MCF 10A (cell line): ENCODE results near the gene NELL2. TPM values are rescaled to one million over a fixed set of nuclear protein-coding genes. Genes with fewer than 3 reads are reported as not detected.

ENCODE experiments used
- BruUV-seq: library from RNA; stranded (reverse); fragments of 400-500 nt; replicated peaks from 2 replicates; lab custom pipeline; 2021; lab: Mats Ljungman, UMichigan
- CTCF ChIA-PET: fragments of 300-600 bp; sonication (Branson Sonifier 250); formaldehyde crosslinking; extraction: SDS; loops from one replicate; lab custom pipeline; 2021; ENCODE audit warnings: antibody characterized with exemption, inconsistent platforms; lab: Yijun Ruan, JAX
- POLR2A ChIA-PET: fragments of 300-600, 350-650 bp; sonication (Branson Sonifier 250); formaldehyde crosslinking; extraction: SDS; loops from one replicate; lab custom pipeline; 2020; ENCODE audit warnings: antibody characterized with exemption, inconsistent platforms; lab: Yijun Ruan, JAX
- DNase-seq: peaks from one replicate; pipeline ENCODE4 v3.0.0-alpha.2; 2018; ENCODE audit not compliant: unreplicated experiment
- H3K27ac Mint-ChIP-seq: one replicate; pipeline ENCODE4 v1.8.0; 2022; ENCODE audit warnings: mild to moderate bottlenecking, low read depth, mixed read lengths; ENCODE audit not compliant: unreplicated experiment
- H3K27me3 Mint-ChIP-seq: one replicate; pipeline ENCODE4 v1.8.0; 2022; ENCODE audit warnings: mixed read lengths; ENCODE audit not compliant: insufficient read depth, unreplicated experiment
- H3K36me3 Mint-ChIP-seq: one replicate; pipeline ENCODE4 v1.8.0; 2022; ENCODE audit warnings: mild to moderate bottlenecking, moderate library complexity, mixed read lengths; ENCODE audit not compliant: insufficient read depth, unreplicated experiment
- H3K4me1 Mint-ChIP-seq: one replicate; pipeline ENCODE4 v1.8.0; 2022; ENCODE audit warnings: mixed read lengths; ENCODE audit not compliant: insufficient read depth, unreplicated experiment
- H3K4me3 Mint-ChIP-seq: one replicate; pipeline ENCODE4 v1.8.0; 2022; ENCODE audit warnings: mild to moderate bottlenecking, moderate library complexity, mixed read lengths; ENCODE audit not compliant: unreplicated experiment
- H3K9me3 Mint-ChIP-seq: one replicate; pipeline ENCODE4 v1.8.0; 2022; ENCODE audit warnings: mixed read lengths; ENCODE audit not compliant: unreplicated experiment
- CTCF ChIP-seq: fragments of 200-600 bp; IDR thresholded peaks from one replicate; pipeline ENCODE4 v1.8.0; 2022; ENCODE audit warnings: antibody characterized with exemption, mild to moderate bottlenecking; ENCODE audit not compliant: unreplicated experiment
- intact Hi-C: fragments of 100-400 bp; cut with micrococcal nuclease; formaldehyde crosslinking; loops from 2 replicates; pipeline ENCODE4 v1.14.1; 2022
- total RNA-seq: library from RNA; stranded (reverse); gene quantifications from 2 replicates; pipeline ENCODE4 v1.2.3, GENCODE V29; 2022

NELL2 gene
- total RNA-seq, 1 experiment from 2014 or later, result not detected

- CTCF ChIA-PET, result no interaction called here
- Mint-ChIP-seq H3K9me3 (peaks cover 8% of the 10 kb centered on the region), H3K36me3 (no peaks in the 10 kb centered on the region), H3K27me3 (no peaks in the 10 kb centered on the region), H3K27ac (no peak overlapping the region), H3K4me1 (no peaks in the 10 kb centered on the region), H3K4me3 (no peak overlapping the region)
- TF ChIP-seq CTCF, result no peak
- no peak for DNase-seq
- intact Hi-C loops, result no loop called here
- BruUV-seq, result no TSS peak
- POLR2A ChIA-PET, result no interaction called here
Measured at GRCh38 chr12:44738051-44738450, 138.1 kb downstream of the NELL2 start.

GRCh38 chr12:44728566-44728965 lies 147.5 kb downstream of the NELL2 start:
- H3K4me3 Mint-ChIP-seq, result no peak overlapping the region
- DNase-seq, result no peak
- CTCF ChIA-PET, result interaction anchor here (0.6 kb wide), 1 partner anchor 47 kb away, joined by 3 read pairs; no protein-coding TSS in a partner anchor
- H3K36me3 Mint-ChIP-seq, result no peaks in the 10 kb centered on the region
- no peak for TF ChIP-seq CTCF
- no peaks in the 10 kb centered on the region for H3K4me1 Mint-ChIP-seq
- POLR2A ChIA-PET, result no interaction called here
- H3K27me3 Mint-ChIP-seq, result no peaks in the 10 kb centered on the region
- no peak overlapping the region for H3K27ac Mint-ChIP-seq
- BruUV-seq, result no TSS peak
- intact Hi-C loops, result no loop called here
- H3K9me3 Mint-ChIP-seq, result peaks cover 23% of the 10 kb centered on the region

- BruUV-seq, result no TSS peak
- intact Hi-C loops, result no loop called here
- H3K9me3 Mint-ChIP-seq, result no peaks in the 10 kb centered on the region
Measured at GRCh38 chr12:44720265-44720664, 155.8 kb downstream of the NELL2 start.

GRCh38 chr12:44717612-44718011 lies 158.5 kb downstream of the NELL2 start:
- Mint-ChIP-seq H3K4me1 (no peaks in the 10 kb centered on the region), H3K27me3 (peaks cover 58% of the 10 kb centered on the region), H3K27ac (no peak overlapping the region), H3K36me3 (no peaks in the 10 kb centered on the region), H3K9me3 (no peaks in the 10 kb centered on the region), H3K4me3 (no peak overlapping the region)
- intact Hi-C loops, result no loop called here
- no TSS peak for BruUV-seq
- CTCF ChIA-PET, result no interaction called here
- POLR2A ChIA-PET, result no interaction called here
- no peak for TF ChIP-seq CTCF
- DNase-seq, result no peak

More at GRCh38 chr12:44720265-44720664, 155.8 kb downstream of the NELL2 start:
- ChIA-PET CTCF (interaction anchor here (0.5 to 0.9 kb wide), 3 partner anchors 14 to 706 kb away, joined by 3 to 4 read pairs (median 3); no protein-coding TSS in a partner anchor), POLR2A (interaction anchor here (0.7 kb wide), 1 partner anchor 13 kb away, joined by 4 read pairs; no protein-coding TSS in a partner anchor)
- H3K4me3 Mint-ChIP-seq, result no peak overlapping the region
- TF ChIP-seq CTCF, result no peak
- DNase-seq, result no peak
- H3K36me3 Mint-ChIP-seq, result no peaks in the 10 kb centered on the region
- H3K27me3 Mint-ChIP-seq, result peaks cover 48% of the 10 kb centered on the region
- H3K4me1 Mint-ChIP-seq, result no peaks in the 10 kb centered on the region
- H3K27ac Mint-ChIP-seq, result no peak overlapping the region
